Measurements from ENCODE around the gene LCE6A. TPM values are rescaled to one million over a fixed set of nuclear protein-coding genes. Genes with fewer than 3 reads are reported as not detected.

Gene LCE6A
- total RNA-seq, 1 experiment from 2014 or later, result not detected

- H3K4me1 Mint-ChIP-seq (ENCODE audit: low read depth, unreplicated experiment), result no peaks in the 10 kb centered on the region
- BruUV-seq (replicated peaks), result no TSS peak
- no peaks in the 10 kb centered on the region for H3K36me3 ChIP-seq (ENCODE audit: control insufficient read depth, insufficient read depth, low read length)
These were observed 45.5 kb downstream of the LCE6A start for GRCh38 chr1:152888126-152888525.

More at GRCh38 chr1:152888126-152888525, 45.5 kb downstream of the LCE6A start:
- no peaks in the 10 kb centered on the region for H3K9me3 ChIP-seq
- ChIA-PET CTCF (no interaction called here), POLR2A (no interaction called here)
- Mint-ChIP-seq H3K9me3 (ENCODE audit: unreplicated experiment) (no peaks in the 10 kb centered on the region), H3K36me3 (ENCODE audit: insufficient read depth, unreplicated experiment) (no peaks in the 10 kb centered on the region), H3K27ac (ENCODE audit: unreplicated experiment) (no peak overlapping the region), H3K27me3 (ENCODE audit: insufficient read depth, unreplicated experiment) (peaks cover 16% of the 10 kb centered on the region), H3K4me3 (ENCODE audit: unreplicated experiment) (no peak overlapping the region)
- no peak overlapping the region for H3K4me3 ChIP-seq (ENCODE audit: low read depth, low read length)
- TF ChIP-seq CTCF (IDR thresholded peaks at IDR 0.05; ENCODE audit: insufficient read depth in 1 of 2, low read depth in 1 of 2, low read length in 1 of 2, severe bottlenecking in 1 of 2, unreplicated experiment in 1 of 2), result no peak
- no peaks in the 10 kb centered on the region; the same call in none of the 2 replicates for H3K27me3 ChIP-seq (replicated peaks; ENCODE audit: control insufficient read depth, insufficient read depth, low read length)
- H3K4me1 ChIP-seq, result no peaks in the 10 kb centered on the region
- intact Hi-C loops (cut with micrococcal nuclease; ENCODE audit: unreplicated experiment), result no loop called here
- no peak for DNase-seq

Other genes with a start within 250 kb of the LCE6A start
- gene LCE3C, start 242.6 kb upstream of the LCE6A start, total RNA-seq (2022), result not detected in 2 replicates
- not detected in 2 replicates for gene LCE3B, start 229.0 kb upstream of the LCE6A start, total RNA-seq (2022)
- not detected in 2 replicates for gene LCE3A, start 219.8 kb upstream of the LCE6A start, total RNA-seq (2022)
- not detected in 2 replicates for gene LCE2D, start 179.5 kb upstream of the LCE6A start, total RNA-seq (2022)
- not detected in 2 replicates for gene LCE2C, start 167.6 kb upstream of the LCE6A start, total RNA-seq (2022)
- gene LCE2B, start 156.7 kb upstream of the LCE6A start, total RNA-seq (2022), result not detected in 2 replicates
- gene LCE2A, start 144.5 kb upstream of the LCE6A start, total RNA-seq (2022), result not detected in 2 replicates
- not detected in 2 replicates for gene LCE4A, start 134.7 kb upstream of the LCE6A start, total RNA-seq (2022)
- not detected in 2 replicates for gene KPRP, start 84.8 kb upstream of the LCE6A start, total RNA-seq (2022)
- gene LCE1F, start 67.7 kb upstream of the LCE6A start, total RNA-seq (2022), result not detected in 2 replicates
- not detected in 2 replicates for gene LCE1E, start 56.6 kb upstream of the LCE6A start, total RNA-seq (2022)
- not detected in 2 replicates for gene LCE1D, start 46.1 kb upstream of the LCE6A start, total RNA-seq (2022)
- gene LCE1C, start 36.2 kb upstream of the LCE6A start, total RNA-seq (2022), result not detected in 2 replicates
- not detected in 2 replicates for gene LCE1B, start 30.9 kb upstream of the LCE6A start, total RNA-seq (2022)
- not detected in 2 replicates for gene LCE1A, start 15.4 kb upstream of the LCE6A start, total RNA-seq (2022)
- not detected in 2 replicates for gene LCE7A, start 17.1 kb downstream of the LCE6A start, total RNA-seq (2022)
- gene SMCP, start 35.5 kb downstream of the LCE6A start, total RNA-seq (2022), result not detected in 2 replicates
- gene IVL, start 65.7 kb downstream of the LCE6A start, total RNA-seq (2022), result not detected in 2 replicates
- not detected in 2 replicates for gene SPRR5, start 104.3 kb downstream of the LCE6A start, total RNA-seq (2022)
- not detected in 2 replicates for gene SPRR4, start 127.8 kb downstream of the LCE6A start, total RNA-seq (2022)
- gene SPRR1A, start 141.2 kb downstream of the LCE6A start, total RNA-seq (2022), result not detected in 2 replicates
- gene SPRR3, start 158.9 kb downstream of the LCE6A start, total RNA-seq (2022), result 0.70 and 1.0 TPM in 2 replicates
- not detected in 2 replicates for gene SPRR1B, start 188.3 kb downstream of the LCE6A start, total RNA-seq (2022)
- gene SPRR2D, start 198.3 kb downstream of the LCE6A start, total RNA-seq (2022), result not detected in 2 replicates
- not detected in 2 replicates for gene SPRR2A, start 214.7 kb downstream of the LCE6A start, total RNA-seq (2022)
- not detected in 2 replicates for gene SPRR2B, start 228.8 kb downstream of the LCE6A start, total RNA-seq (2022)